Vagina (tissue), 2 donors: ENCODE data around the gene DOK5. TPM values are rescaled to one million over a fixed set of nuclear protein-coding genes. Genes with fewer than 3 reads are reported as not detected.

Experiments used
- DNase-seq, 2 donors: peaks; one replicate each; pipeline ENCODE4 v3.0.0-alpha.2; 2017; ENCODE audit errors: extremely low spot score in 2 of 2
- H3K27ac ChIP-seq: fragments of 200-600 bp; sonication (generic); one replicate; pipeline ENCODE4 v1.5.1; 2019
- H3K27me3 ChIP-seq: fragments of 200-600 bp; sonication (generic); one replicate; pipeline ENCODE4 v1.5.1; 2019
- H3K36me3 ChIP-seq, 2 donors: fragments of 200-600 bp; sonication (generic); one replicate each; pipeline ENCODE4 v1.5.1; 2017 to 2019
- H3K4me1 ChIP-seq: fragments of 200-600 bp; sonication (generic); one replicate; pipeline ENCODE4 v1.5.1; 2019
- H3K4me3 ChIP-seq, 2 donors: fragments of 200-600 bp; sonication (generic); 1 replicate in 1 of 2; 2 replicates in 1 of 2; pipeline ENCODE4 v1.5.1; 2016 to 2019
- H3K9me3 ChIP-seq: fragments of 200-600 bp; sonication (generic); one replicate; pipeline ENCODE4 v1.5.1; 2019
- POLR2A ChIP-seq, 2 donors: fragments of 450-650 bp; IDR thresholded peaks; one replicate each; pipeline ENCODE4 v1.6.1; 2017; ENCODE audit warnings: antibody characterized with exemption in 2 of 2, mild to moderate bottlenecking in 2 of 2, moderate library complexity in 2 of 2
- POLR2AphosphoS5 ChIP-seq, 2 donors: sonication (generic); formaldehyde crosslinking; IDR thresholded peaks; one replicate each; pipeline ENCODE4 v1.9.0; 2017; ENCODE audit warnings: antibody characterized with exemption in 2 of 2, mild to moderate bottlenecking in 2 of 2, low read depth in 1 of 2; ENCODE audit not compliant: insufficient read depth in 1 of 2
- intact Hi-C: fragments of 100-400 bp; cut with DNase I; formaldehyde crosslinking; loops from one replicate; pipeline ENCODE4 v1.15.1; 2023
- total RNA-seq: library from RNA; depleted of rRNA; stranded (reverse); fragments of >200 nt; gene quantifications from one replicate; pipeline ENCODE4 v1.2.3, GENCODE V29; 2016
- TF ChIP-seq, protein P1 (sequence below), 3 experiments: fragments of 450-650 bp in 2 of 3; fragments of 200-600 bp in 1 of 3; sonication (generic) in 1 of 3; IDR thresholded peaks; one replicate each; pipeline ENCODE4 v1.5.1; 2017 to 2019; ENCODE audit warnings: antibody characterized with exemption in 3 of 3, mild to moderate bottlenecking in 2 of 3, moderate library complexity in 2 of 3

Gene DOK5
- total RNA-seq, 1 donor from 2014 or later: 2.5 TPM

- Histone ChIP-seq H3K4me1 (no peaks in the 10 kb centered on the region), H3K9me3 (no peaks in the 10 kb centered on the region), H3K27me3 (no peaks in the 10 kb centered on the region), H3K36me3 (no peaks in the 10 kb centered on the region), H3K4me3 (no peak overlapping the region), H3K27ac (no peak overlapping the region)
- intact Hi-C loops: no loop called here
- no peak for DNase-seq
- TF ChIP-seq, protein P1, sequence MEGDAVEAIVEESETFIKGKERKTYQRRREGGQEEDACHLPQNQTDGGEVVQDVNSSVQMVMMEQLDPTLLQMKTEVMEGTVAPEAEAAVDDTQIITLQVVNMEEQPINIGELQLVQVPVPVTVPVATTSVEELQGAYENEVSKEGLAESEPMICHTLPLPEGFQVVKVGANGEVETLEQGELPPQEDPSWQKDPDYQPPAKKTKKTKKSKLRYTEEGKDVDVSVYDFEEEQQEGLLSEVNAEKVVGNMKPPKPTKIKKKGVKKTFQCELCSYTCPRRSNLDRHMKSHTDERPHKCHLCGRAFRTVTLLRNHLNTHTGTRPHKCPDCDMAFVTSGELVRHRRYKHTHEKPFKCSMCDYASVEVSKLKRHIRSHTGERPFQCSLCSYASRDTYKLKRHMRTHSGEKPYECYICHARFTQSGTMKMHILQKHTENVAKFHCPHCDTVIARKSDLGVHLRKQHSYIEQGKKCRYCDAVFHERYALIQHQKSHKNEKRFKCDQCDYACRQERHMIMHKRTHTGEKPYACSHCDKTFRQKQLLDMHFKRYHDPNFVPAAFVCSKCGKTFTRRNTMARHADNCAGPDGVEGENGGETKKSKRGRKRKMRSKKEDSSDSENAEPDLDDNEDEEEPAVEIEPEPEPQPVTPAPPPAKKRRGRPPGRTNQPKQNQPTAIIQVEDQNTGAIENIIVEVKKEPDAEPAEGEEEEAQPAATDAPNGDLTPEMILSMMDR (IDR thresholded peaks at IDR 0.05): no peak
These were observed 60.4 kb downstream of the DOK5 start for GRCh38 chr20:54535746-54536145.

GRCh38 chr20:54539521-54540046 lies 64.2 kb downstream of the DOK5 start:
- Histone ChIP-seq H3K36me3 (no peaks in the 10 kb centered on the region), H3K9me3 (no peaks in the 10 kb centered on the region), H3K4me1 (no peaks in the 10 kb centered on the region), H3K27ac (no peak overlapping the region), H3K4me3 (no peak overlapping the region), H3K27me3 (no peaks in the 10 kb centered on the region)
- DNase-seq: no peak
- intact Hi-C loops: no loop called here
- no peak for TF ChIP-seq POLR2A (IDR thresholded peaks at IDR 0.05)
- TF ChIP-seq POLR2AphosphoS5 (IDR thresholded peaks at IDR 0.05; ENCODE audit: insufficient read depth in 1 of 2, low read depth in 1 of 2): no peak
- TF ChIP-seq, protein P1 (IDR thresholded peaks at IDR 0.05): no peak

- no peak for DNase-seq
- intact Hi-C loops: no loop called here
- TF ChIP-seq POLR2AphosphoS5 (IDR thresholded peaks at IDR 0.05; ENCODE audit: insufficient read depth in 1 of 2, low read depth in 1 of 2) (no peak), POLR2A (IDR thresholded peaks at IDR 0.05) (no peak)
- TF ChIP-seq, protein P1 (IDR thresholded peaks at IDR 0.05): no peak
- Histone ChIP-seq H3K4me1 (no peaks in the 10 kb centered on the region), H3K9me3 (no peaks in the 10 kb centered on the region), H3K27me3 (no peaks in the 10 kb centered on the region), H3K36me3 (no peaks in the 10 kb centered on the region), H3K27ac (no peak overlapping the region), H3K4me3 (no peak overlapping the region)
These were observed 68.0 kb downstream of the DOK5 start for GRCh38 chr20:54543369-54543768.

DNA sequence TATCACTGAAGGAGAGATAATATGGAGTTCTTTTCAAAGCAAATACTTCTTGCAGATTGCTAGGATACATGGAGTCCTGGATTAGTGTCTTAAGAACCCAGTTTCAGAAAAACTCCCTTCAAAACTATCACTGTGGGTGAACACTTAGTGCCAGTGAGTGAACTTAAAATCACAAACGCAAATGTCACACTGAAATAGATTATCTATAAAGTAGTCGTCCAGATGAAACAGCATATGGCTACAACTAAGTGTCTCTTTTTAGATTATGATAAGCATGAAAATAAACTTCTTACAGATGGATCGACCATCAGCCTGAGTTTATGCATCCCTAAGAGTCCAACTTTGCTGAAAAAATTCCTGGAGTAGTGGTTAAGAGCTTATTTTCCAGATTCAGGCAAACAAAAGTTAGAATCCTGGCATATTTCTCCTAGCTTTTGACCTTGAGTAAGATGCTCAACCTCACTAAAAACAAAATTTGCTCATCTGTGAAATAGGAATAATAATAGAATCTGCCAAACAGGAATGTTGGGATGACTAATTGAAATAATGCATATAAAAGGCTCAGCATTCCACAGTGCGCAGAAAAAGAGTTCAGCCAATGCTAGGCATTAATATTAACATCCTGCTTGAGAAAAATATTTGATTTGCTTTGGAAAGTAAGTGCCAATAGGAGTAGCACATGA lies 70.4 kb downstream of the DOK5 start:
- TF ChIP-seq, protein P1 (IDR thresholded peaks at IDR 0.05): no peak
- TF ChIP-seq POLR2A (IDR thresholded peaks at IDR 0.05) (no peak), POLR2AphosphoS5 (IDR thresholded peaks at IDR 0.05; ENCODE audit: insufficient read depth in 1 of 2, low read depth in 1 of 2) (no peak)
- intact Hi-C loops: no loop called here
- no peak for DNase-seq

GRCh38 chr20:54548849-54549248 lies 73.5 kb downstream of the DOK5 start:
- Histone ChIP-seq H3K4me3 (no peak overlapping the region), H3K27ac (no peak overlapping the region), H3K9me3 (no peaks in the 10 kb centered on the region), H3K36me3 (no peaks in the 10 kb centered on the region), H3K27me3 (no peaks in the 10 kb centered on the region), H3K4me1 (no peaks in the 10 kb centered on the region)
- intact Hi-C loops: no loop called here
- no peak for DNase-seq
- TF ChIP-seq POLR2AphosphoS5 (IDR thresholded peaks at IDR 0.05; ENCODE audit: insufficient read depth in 1 of 2, low read depth in 1 of 2) (no peak), POLR2A (IDR thresholded peaks at IDR 0.05) (no peak)
- TF ChIP-seq, protein P1 (IDR thresholded peaks at IDR 0.05): no peak

More for the DNA sequence above, 70.4 kb downstream of the DOK5 start:
- Histone ChIP-seq H3K27ac (no peak overlapping the region), H3K36me3 (no peaks in the 10 kb centered on the region), H3K4me3 (no peak overlapping the region), H3K4me1 (no peaks in the 10 kb centered on the region), H3K9me3 (no peaks in the 10 kb centered on the region), H3K27me3 (no peaks in the 10 kb centered on the region)
